Fibroblast of the aortic adventitia (primary cell): ENCODE data around the gene SEMA3G. TPM values are rescaled to one million over a fixed set of nuclear protein-coding genes. Genes with fewer than 3 reads are reported as not detected.

Source experiments
- DNase-seq: peaks from one replicate; pipeline ENCODE4 v3.0.0-alpha.2; 2010; ENCODE audit warnings: low read depth
- H3K4me3 ChIP-seq: 2 replicates; pipeline ENCODE4 v1.5.1; 2011; ENCODE audit warnings: low read depth, mild to moderate bottlenecking, control low read depth, low read length, moderate library complexity
- CTCF ChIP-seq: IDR thresholded peaks from 2 replicates; pipeline ENCODE4 v1.5.1; 2011; ENCODE audit warnings: mild to moderate bottlenecking, low read length, control low read depth, inconsistent platforms; ENCODE audit not compliant: insufficient read depth
- total RNA-seq: library from RNA; depleted of rRNA; stranded (reverse); fragments of >200 nt; gene quantifications from 2 replicates; pipeline ENCODE4 v1.2.3, GENCODE V29; 2012; ENCODE audit warnings: low replicate concordance

SEMA3G gene
- total RNA-seq, 1 donor, result not detected

GRCh38 chr3:52396907-52397591 is 47.9 kb downstream of the SEMA3G start:
- no peak for DNase-seq
- no peak overlapping the region for H3K4me3 ChIP-seq
- no peak for TF ChIP-seq CTCF

- DNase-seq, result no peak
- H3K4me3 ChIP-seq, result no peak overlapping the region
- TF ChIP-seq CTCF, result no peak
Observed at GRCh38 chr3:52396011-52396906, 48.6 kb downstream of the SEMA3G start.

GRCh38 chr3:52395503-52395865 is 49.4 kb downstream of the SEMA3G start:
- no peak overlapping the region for H3K4me3 ChIP-seq
- no peak for DNase-seq
- TF ChIP-seq CTCF, result no peak

GRCh38 chr3:52394751-52395502 is 50.0 kb downstream of the SEMA3G start:
- DNase-seq, result no peak
- H3K4me3 ChIP-seq, result no peak overlapping the region
- TF ChIP-seq CTCF, result no peak

GRCh38 chr3:52393959-52394670 is 50.8 kb downstream of the SEMA3G start:
- no peak for DNase-seq
- no peak overlapping the region for H3K4me3 ChIP-seq
- TF ChIP-seq CTCF, result no peak

GRCh38 chr3:52393131-52393807 is 51.6 kb downstream of the SEMA3G start:
- no peak for TF ChIP-seq CTCF
- no peak overlapping the region for H3K4me3 ChIP-seq
- DNase-seq, result no peak
